Pancreas (tissue), 10 donors: ENCODE measurements around the gene RBM24. TPM values are rescaled to one million over a fixed set of nuclear protein-coding genes. Genes with fewer than 3 reads are reported as not detected.

Experiments used
- ATAC-seq, 4 donors: fragments of 200-7000 bp; cut with Tn5 transposase; one replicate each; pipeline versions ENCODE4 v1.8.0 to v1.9.1; 2020; ENCODE audit warnings: mild to moderate bottlenecking in 4 of 4, moderate library complexity in 4 of 4
- DNase-seq, 6 donors: peaks; one replicate each; pipeline ENCODE4 v3.0.0-alpha.2; 2020
- FAIRE-seq: peaks from 2 replicates; lab custom pipeline; 2012; peaks lifted over from hg19 to GRCh38; lab: Jason Lieb, UNC
- H3K27ac ChIP-seq, 4 donors: fragments of 200-600 bp; sonication (generic); 1 replicate in 3 of 4; 2 replicates in 1 of 4; pipeline versions ENCODE4 v1.5.0 to v1.8.0; 2020
- H3K27me3 ChIP-seq, 4 donors: fragments of 200-600 bp; one replicate each; pipeline ENCODE4 v1.8.0; 2021
- H3K36me3 ChIP-seq, 3 donors: fragments of 200-600 bp; sonication (generic) in 1 of 3; one replicate each; pipeline versions ENCODE4 v1.5.0 to v1.8.0; 2020 to 2021
- H3K4me1 ChIP-seq, 3 donors: fragments of 200-600 bp; one replicate each; pipeline ENCODE4 v1.8.0; 2021
- H3K4me3 ChIP-seq, 4 donors: fragments of 200-600 bp; sonication (generic) in 2 of 4; one replicate each; pipeline versions ENCODE4 v1.5.0 to v1.8.0; 2020 to 2021
- H3K9me3 ChIP-seq, 4 donors: fragments of 200-600 bp; one replicate each; pipeline ENCODE4 v1.8.0; 2021
- WGBS, 2 donors: extraction: QIAGEN DNeasy Blood & Tissue Kit; methylation state at CpG; one replicate each; pipeline ENCODE4 v1.1.7; 2013; 5-methylcytosine and 5-hydroxymethylcytosine counted together
- intact Hi-C, 3 donors: fragments of 100-400 bp; cut with DNase I; formaldehyde crosslinking; loops; one replicate each; pipeline versions ENCODE4 v1.11.1 to v1.14.2; 2022
- polyA plus RNA-seq, 2 donors: library from polyadenylated mRNA; stranded (reverse); fragments of 200-250 nt; gene quantifications; one replicate each; pipeline ENCODE4 v1.2.3, GENCODE V29; 2013
- total RNA-seq, 6 donors: library from RNA; stranded (reverse); fragmentation: NEBNext Ultra II Directional in 4 of 6; extraction: Animal tissue kit (Norgen Biotek cat#: 25700) in 4 of 6; gene quantifications; one replicate each; pipeline versions ENCODE4 v1.2.1 to v1.2.4, GENCODE V29; 2021 to 2023
- TF ChIP-seq, protein P1 (sequence below), 4 donors: fragments of 200-600 bp; sonication (generic) in 3 of 4; IDR thresholded peaks; one replicate each; pipeline versions ENCODE4 v1.5.0 to v1.8.0; 2021; ENCODE audit warnings: antibody characterized with exemption in 4 of 4
- donor health status: healthy with polysubstance abuse.
- donor health status: DM: no; HTN: no; CAD: no; lungs with moderate emphysema.
- donor health status: DM: no; HTN: no; CAD: no.
- donor health status: control.
- donor health status: control.
- donor health status: Bipolar disorder and iron deficiency.
- donor health status: DM: yes; HTN: yes; CAD: no.
- donor health status: DM: no; HTN: no; CAD: no.
- donor health status: DM: no; HTN: no; CAD: no.
- donor health status: DM: yes; HTN: yes; CAD: no.

RBM24 gene
- total and polyA plus RNA-seq, 8 donors = 0.06 to 0.45 (median 0.12) TPM; not detected in 2

DNA sequence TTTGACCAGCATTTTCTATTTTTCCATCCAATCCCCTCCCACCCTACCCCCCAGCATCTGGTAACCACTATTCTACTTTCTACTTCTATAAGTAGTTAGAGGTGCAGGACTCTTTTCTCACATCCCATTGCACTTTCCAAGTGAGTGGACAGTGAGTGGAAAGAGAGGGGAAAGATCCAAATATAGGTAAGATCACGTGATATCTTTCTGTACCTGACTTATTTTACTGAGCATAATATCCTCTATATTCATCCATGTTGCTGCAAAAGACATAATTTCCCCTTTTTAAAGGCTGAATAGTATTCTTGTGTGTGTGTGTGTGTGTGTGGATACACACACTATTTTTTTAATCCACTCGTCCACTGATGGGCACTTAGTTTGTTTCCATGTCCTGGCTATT is 18.1 kb downstream of the RBM24 start:
- Histone ChIP-seq H3K36me3 (no peaks in the 10 kb centered on the region), H3K4me1 (no peaks in the 10 kb centered on the region), H3K27ac (no peak overlapping the region), H3K27me3 (no peaks in the 10 kb centered on the region), H3K9me3 (no peaks in the 10 kb centered on the region), H3K4me3 (no peak overlapping the region)
- 68 to 89% methylated on average over 2 of the region's 2 CpGs for WGBS, 2 donors
- DNase-seq (no peak), ATAC-seq (no peak), FAIRE-seq (no peak)
- intact Hi-C loops = no loop called here
- TF ChIP-seq, protein P1, sequence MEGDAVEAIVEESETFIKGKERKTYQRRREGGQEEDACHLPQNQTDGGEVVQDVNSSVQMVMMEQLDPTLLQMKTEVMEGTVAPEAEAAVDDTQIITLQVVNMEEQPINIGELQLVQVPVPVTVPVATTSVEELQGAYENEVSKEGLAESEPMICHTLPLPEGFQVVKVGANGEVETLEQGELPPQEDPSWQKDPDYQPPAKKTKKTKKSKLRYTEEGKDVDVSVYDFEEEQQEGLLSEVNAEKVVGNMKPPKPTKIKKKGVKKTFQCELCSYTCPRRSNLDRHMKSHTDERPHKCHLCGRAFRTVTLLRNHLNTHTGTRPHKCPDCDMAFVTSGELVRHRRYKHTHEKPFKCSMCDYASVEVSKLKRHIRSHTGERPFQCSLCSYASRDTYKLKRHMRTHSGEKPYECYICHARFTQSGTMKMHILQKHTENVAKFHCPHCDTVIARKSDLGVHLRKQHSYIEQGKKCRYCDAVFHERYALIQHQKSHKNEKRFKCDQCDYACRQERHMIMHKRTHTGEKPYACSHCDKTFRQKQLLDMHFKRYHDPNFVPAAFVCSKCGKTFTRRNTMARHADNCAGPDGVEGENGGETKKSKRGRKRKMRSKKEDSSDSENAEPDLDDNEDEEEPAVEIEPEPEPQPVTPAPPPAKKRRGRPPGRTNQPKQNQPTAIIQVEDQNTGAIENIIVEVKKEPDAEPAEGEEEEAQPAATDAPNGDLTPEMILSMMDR (IDR thresholded peaks at IDR 0.05) = no peak

DNA sequence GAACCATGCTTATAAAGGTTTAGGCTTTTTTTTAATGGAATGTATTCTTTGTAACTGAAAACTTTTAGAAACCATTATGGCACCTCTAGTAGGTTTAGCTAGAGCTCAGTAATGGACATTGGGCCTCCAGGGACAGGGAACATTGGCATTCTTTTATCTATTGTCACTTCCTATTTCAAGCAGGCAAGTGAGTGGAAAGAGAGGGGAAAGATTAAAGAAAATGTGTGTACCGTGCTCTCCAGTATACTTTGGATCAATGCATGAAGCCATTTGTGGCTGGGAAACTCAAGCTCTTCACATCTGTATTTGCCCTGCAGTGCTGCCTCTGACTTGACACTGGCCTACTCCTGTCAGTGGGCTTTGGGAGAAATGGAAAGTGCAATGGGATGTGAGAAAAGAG is 18.6 kb downstream of the RBM24 start:
- DNase-seq = no peak

DNA sequence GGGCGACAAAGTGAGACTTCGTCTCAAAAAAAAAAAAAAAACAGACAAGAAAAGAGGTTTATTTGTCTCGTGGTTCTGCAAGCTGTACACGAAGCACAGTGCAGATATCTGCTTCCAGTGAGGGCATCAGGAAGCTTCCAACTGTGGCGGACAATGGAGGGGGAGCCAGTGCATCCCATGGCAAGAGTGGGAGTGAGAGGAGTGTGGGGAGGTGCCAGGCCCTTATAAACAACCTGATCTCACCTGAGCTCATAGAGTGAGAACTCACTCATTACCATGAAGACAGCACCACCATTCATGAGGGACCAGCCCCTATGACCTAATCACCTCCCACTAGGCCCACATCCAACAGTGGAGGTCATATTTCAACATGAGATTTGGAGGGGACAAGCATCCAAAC is 19.5 kb downstream of the RBM24 start:
- Histone ChIP-seq H3K4me1 (no peaks in the 10 kb centered on the region), H3K9me3 (no peaks in the 10 kb centered on the region), H3K4me3 (no peak overlapping the region), H3K36me3 (no peaks in the 10 kb centered on the region), H3K27ac (no peak overlapping the region), H3K27me3 (no peaks in the 10 kb centered on the region)
- TF ChIP-seq, protein P1 (IDR thresholded peaks at IDR 0.05) = no peak
- ATAC-seq (no peak), FAIRE-seq (no peak), DNase-seq (no peak)
- WGBS, 2 donors = 82 to 90% methylated on average over 5 of the region's 5 CpGs
- intact Hi-C loops = no loop called here

More for the DNA sequence above, 18.6 kb downstream of the RBM24 start:
- no peaks in the 10 kb centered on the region for H3K36me3 ChIP-seq
- intact Hi-C loops = no loop called here
- H3K4me3 ChIP-seq = no peak overlapping the region
- TF ChIP-seq, protein P1 (IDR thresholded peaks at IDR 0.05) = no peak
- no peaks in the 10 kb centered on the region for H3K27me3 ChIP-seq
- 56 to 61% methylated on average over 1 of the region's 1 CpG for WGBS, 2 donors
- no peaks in the 10 kb centered on the region for H3K4me1 ChIP-seq
- ATAC-seq (no peak), FAIRE-seq (no peak)
- no peaks in the 10 kb centered on the region for H3K9me3 ChIP-seq
- H3K27ac ChIP-seq = no peak overlapping the region

DNA sequence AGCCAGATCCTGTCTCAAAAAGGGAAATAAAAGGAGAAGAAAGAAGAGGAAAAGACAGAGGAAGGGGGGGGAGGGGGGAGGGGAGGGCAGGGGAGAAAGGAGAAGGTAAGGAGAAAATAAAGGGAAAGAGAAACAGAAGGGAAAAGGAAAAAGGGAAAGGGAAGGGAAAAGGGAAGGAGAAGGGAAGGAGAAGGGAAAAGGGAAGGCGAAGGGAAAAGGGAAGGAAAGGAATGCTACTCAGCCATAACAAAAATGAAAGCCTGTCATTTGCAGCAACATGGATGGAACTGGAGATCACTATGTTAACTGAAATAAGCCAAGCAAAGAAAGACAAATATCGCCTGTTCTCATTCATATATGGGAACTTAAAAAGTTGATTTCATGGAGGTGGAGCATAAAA is 22.3 kb downstream of the RBM24 start:
- H3K27me3 ChIP-seq = no peaks in the 10 kb centered on the region
- intact Hi-C loops = no loop called here
- TF ChIP-seq, protein P1 (IDR thresholded peaks at IDR 0.05) = no peak
- DNase-seq (no peak), FAIRE-seq (no peak), ATAC-seq (no peak)
- no peak overlapping the region for H3K27ac ChIP-seq
- no peaks in the 10 kb centered on the region for H3K9me3 ChIP-seq
- H3K4me3 ChIP-seq = no peak overlapping the region
- 87 to 93% methylated on average over 2 of the region's 2 CpGs for WGBS, 2 donors
- H3K4me1 ChIP-seq = no peaks in the 10 kb centered on the region
- no peaks in the 10 kb centered on the region for H3K36me3 ChIP-seq

DNA sequence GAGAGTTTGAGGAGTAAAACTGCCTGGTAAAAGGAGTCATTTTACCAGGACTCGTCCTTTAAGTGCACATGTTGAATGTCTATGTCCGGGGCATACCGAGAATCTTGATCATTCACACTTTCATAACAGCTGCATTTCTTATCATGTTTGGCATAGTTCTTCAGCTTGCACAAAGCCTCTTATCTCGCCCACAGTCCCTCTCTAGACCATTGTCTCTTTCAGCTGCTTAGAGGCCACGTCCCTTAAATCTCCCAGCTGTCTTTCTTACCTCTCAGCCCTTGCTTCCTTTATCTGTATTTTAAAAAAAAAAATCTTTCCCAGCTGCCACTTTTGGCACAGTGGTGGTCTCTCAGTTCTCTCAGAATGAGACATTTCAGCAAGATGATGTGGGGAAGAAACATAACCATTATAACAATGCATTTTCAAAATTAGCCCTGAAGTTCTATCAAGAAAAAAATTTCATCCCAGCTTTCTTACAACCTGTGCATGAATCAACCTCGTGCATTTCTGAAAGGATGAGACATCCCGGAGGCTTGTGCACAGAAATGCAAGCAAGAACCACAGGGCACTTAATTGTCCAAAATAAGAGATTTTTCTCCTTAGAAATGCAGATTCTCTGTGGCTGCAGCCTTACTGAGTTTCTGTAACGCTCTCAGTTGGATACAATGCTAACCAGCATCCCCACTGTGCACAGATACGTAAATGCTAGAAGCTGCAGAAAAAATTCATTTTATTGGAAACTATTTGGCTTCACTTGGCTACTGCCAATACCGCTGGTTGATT is 24.2 kb downstream of the RBM24 start:
- DNase-seq (no peak), ATAC-seq (no peak), FAIRE-seq (no peak)
- 31 to 33% methylated on average over 10 of the region's 10 CpGs for WGBS, 2 donors
- H3K36me3 ChIP-seq = no peaks in the 10 kb centered on the region
- H3K9me3 ChIP-seq = no peaks in the 10 kb centered on the region
- TF ChIP-seq, protein P1 (IDR thresholded peaks at IDR 0.05) = no peak
- H3K27ac ChIP-seq = no peak overlapping the region
- no peaks in the 10 kb centered on the region for H3K27me3 ChIP-seq
- H3K4me1 ChIP-seq = no peaks in the 10 kb centered on the region
- no peak overlapping the region for H3K4me3 ChIP-seq
- intact Hi-C loops = no loop called here
